Measurements from ENCODE around the gene CCDC50.
A peak's percentile ranks its signal among the peaks of the same experiment; 100 is the strongest.

GRCh38 chr3:191388823-191389222 is 59.6 kb downstream of the CCDC50 start:
- TF ChIP-seq EP300 (IDR thresholded peaks at IDR 0.05): no peak
- TF ChIP-seq CTCF (IDR thresholded peaks at IDR 0.05): peak in 2 of 7 experiments; percentile 8 to 14

Data from stomach (tissue), 4 donors.